Activated naive CD4-positive, alpha-beta T cell treated with anti-CD3 and anti-CD28 coated beads, Interleukin-2, amount 10 ng/mL, durations not matched to agents 7 days and 5 days (primary cell): Measurements from ENCODE around the gene PSMG1.
A peak's percentile ranks its signal among the peaks of the same experiment; 100 is the strongest.
"Not testable (repeated sequence)": the region's sequence is repeated elsewhere in the genome, so short reads cannot be mapped to it uniquely, and the experiment has no call there.

ENCODE experiments used
- CTCF ChIA-PET: fragments of 350-600 bp; sonication (Branson Sonifier 250); formaldehyde crosslinking; loops from one replicate; lab custom pipeline; 2021; ENCODE audit warnings: antibody characterized with exemption; lab: Charles Lee
- DNase-seq: peaks from one replicate; pipeline ENCODE4 v3.0.0-alpha.2; 2020
- H3K27ac Mint-ChIP-seq: one replicate; pipeline ENCODE4 v1.8.0; 2021; ENCODE audit warnings: mild to moderate bottlenecking, moderate library complexity, mixed read lengths
- H3K27me3 Mint-ChIP-seq: one replicate; pipeline ENCODE4 v1.8.0; 2021; ENCODE audit warnings: mild to moderate bottlenecking, mixed read lengths
- H3K36me3 Mint-ChIP-seq: one replicate; pipeline ENCODE4 v1.8.0; 2021; ENCODE audit warnings: mixed read lengths
- H3K4me1 Mint-ChIP-seq: one replicate; pipeline ENCODE4 v1.8.0; 2021; ENCODE audit warnings: mixed read lengths
- H3K4me3 Mint-ChIP-seq: one replicate; pipeline ENCODE4 v1.8.0; 2021; ENCODE audit warnings: mild to moderate bottlenecking, moderate library complexity, mixed read lengths
- H3K9me3 Mint-ChIP-seq: one replicate; pipeline ENCODE4 v1.8.0; 2021; ENCODE audit warnings: mixed read lengths

The PSMG1 gene, protein sequence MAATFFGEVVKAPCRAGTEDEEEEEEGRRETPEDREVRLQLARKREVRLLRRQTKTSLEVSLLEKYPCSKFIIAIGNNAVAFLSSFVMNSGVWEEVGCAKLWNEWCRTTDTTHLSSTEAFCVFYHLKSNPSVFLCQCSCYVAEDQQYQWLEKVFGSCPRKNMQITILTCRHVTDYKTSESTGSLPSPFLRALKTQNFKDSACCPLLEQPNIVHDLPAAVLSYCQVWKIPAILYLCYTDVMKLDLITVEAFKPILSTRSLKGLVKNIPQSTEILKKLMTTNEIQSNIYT

GRCh38 chr21:39183272-39184049, at the start of gene PSMG1:
TSS of gene PSMG1 (minus strand) at chr21:39183451. CDS start at chr21:39183385, 66 bp downstream.
- Mint-ChIP-seq H3K4me3 (peak within 1 kb of the TSS; percentile 98), H3K36me3 (peaks cover 28% of the 10 kb centered on the region), H3K27me3 (no peaks in the 10 kb centered on the region), H3K27ac (peak within 1 kb of the TSS; percentile 97), H3K4me1 (peaks cover 39% of the 10 kb centered on the region), H3K9me3 (no peaks in the 10 kb centered on the region)
- CTCF ChIA-PET: interaction anchor here (0.9 to 1.1 kb wide), 2 partner anchors 10 to 204 kb away, joined by 3 to 4 read pairs; no protein-coding TSS in a partner anchor
- peak; percentile 95 for DNase-seq

DNA sequence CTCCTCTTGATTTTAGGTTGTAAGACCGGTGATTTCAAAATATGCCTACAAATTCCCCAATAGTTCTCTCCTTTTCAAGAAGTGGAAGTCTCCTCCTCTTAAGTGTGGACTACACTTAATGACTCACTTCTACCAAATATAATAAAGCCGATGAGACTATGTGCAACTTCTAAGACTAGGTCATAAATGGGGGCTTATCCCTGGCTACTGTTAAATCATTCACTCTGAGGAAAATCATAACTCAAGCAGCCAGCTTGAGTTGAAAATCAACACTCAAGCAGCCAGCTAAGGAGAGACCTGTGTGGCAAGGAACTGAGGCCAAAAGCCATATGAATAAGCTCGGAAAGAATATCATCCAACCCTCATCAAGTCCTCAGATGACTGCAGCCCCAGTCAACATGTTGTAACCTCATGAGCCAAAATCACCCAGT, 49.6 kb upstream of the PSMG1 start:
- no peak overlapping the region for H3K27ac Mint-ChIP-seq
- no peaks in the 10 kb centered on the region for H3K4me1 Mint-ChIP-seq
- no peak overlapping the region for H3K4me3 Mint-ChIP-seq
- CTCF ChIA-PET: interaction anchor here (0.8 kb wide), 1 partner anchor 18 kb away, joined by 3 read pairs; no protein-coding TSS in a partner anchor
- DNase-seq: no peak
- H3K27me3 Mint-ChIP-seq: no peaks in the 10 kb centered on the region
- peaks cover 44% of the 10 kb centered on the region for H3K36me3 Mint-ChIP-seq
- no peaks in the 10 kb centered on the region for H3K9me3 Mint-ChIP-seq

GRCh38 chr21:39224930-39225329, 41.7 kb upstream of the PSMG1 start:
- no peak for DNase-seq
- Mint-ChIP-seq H3K4me1 (peaks cover 4% of the 10 kb centered on the region), H3K27me3 (no peaks in the 10 kb centered on the region), H3K36me3 (peaks cover 53% of the 10 kb centered on the region), H3K4me3 (no peak overlapping the region), H3K27ac (no peak overlapping the region), H3K9me3 (no peaks in the 10 kb centered on the region)
- CTCF ChIA-PET: no interaction called here

- Mint-ChIP-seq H3K36me3 (peaks cover 55% of the 10 kb centered on the region), H3K4me1 (peaks cover 9% of the 10 kb centered on the region), H3K27ac (no peak overlapping the region), H3K4me3 (no peak overlapping the region), H3K27me3 (no peaks in the 10 kb centered on the region), H3K9me3 (no peaks in the 10 kb centered on the region)
- DNase-seq: no peak
- CTCF ChIA-PET: no interaction called here
These were observed 38.8 kb upstream of the PSMG1 start for GRCh38 chr21:39221997-39222486.

- CTCF ChIA-PET: no interaction called here
- no peak for DNase-seq
- peaks cover 9% of the 10 kb centered on the region for H3K4me1 Mint-ChIP-seq
- H3K36me3 Mint-ChIP-seq: peaks cover 50% of the 10 kb centered on the region
- H3K27me3 Mint-ChIP-seq: no peaks in the 10 kb centered on the region
- no peak overlapping the region for H3K27ac Mint-ChIP-seq
- H3K4me3 Mint-ChIP-seq: no peak overlapping the region
- H3K9me3 Mint-ChIP-seq: no peaks in the 10 kb centered on the region
These were observed 38.2 kb upstream of the PSMG1 start for GRCh38 chr21:39221282-39221996.

GRCh38 chr21:39220875-39221274, 37.6 kb upstream of the PSMG1 start:
- H3K27ac Mint-ChIP-seq, H3K27me3 Mint-ChIP-seq, H3K4me1 Mint-ChIP-seq, DNase-seq, H3K9me3 Mint-ChIP-seq, CTCF ChIA-PET, H3K4me3 Mint-ChIP-seq: not testable (repeated sequence)
- peaks cover 49% of the 10 kb centered on the region for H3K36me3 Mint-ChIP-seq

- no peak overlapping the region for H3K27ac Mint-ChIP-seq
- H3K9me3 Mint-ChIP-seq: no peaks in the 10 kb centered on the region
- H3K4me3 Mint-ChIP-seq: no peak overlapping the region
- no peaks in the 10 kb centered on the region for H3K27me3 Mint-ChIP-seq
- no peak for DNase-seq
- H3K4me1 Mint-ChIP-seq: peaks cover 9% of the 10 kb centered on the region
- peaks cover 51% of the 10 kb centered on the region for H3K36me3 Mint-ChIP-seq
- CTCF ChIA-PET: no interaction called here
These were observed 36.9 kb upstream of the PSMG1 start for GRCh38 chr21:39220150-39220549.

DNA sequence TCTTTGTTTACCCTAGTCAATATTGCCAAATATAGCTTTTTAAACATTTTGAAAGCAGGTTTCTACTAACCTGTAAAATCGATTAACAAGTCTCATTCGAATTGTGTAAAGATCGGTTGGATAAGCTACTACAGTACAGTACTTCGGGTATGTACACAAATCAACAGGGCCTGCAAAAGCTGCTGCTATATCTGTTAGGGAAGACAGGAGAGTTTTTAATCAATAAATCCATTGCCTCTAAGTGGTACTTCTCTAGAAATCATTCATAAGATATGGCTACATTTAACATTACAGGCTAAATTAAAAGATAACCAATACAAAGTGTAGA, 34.8 kb upstream of the PSMG1 start:
- H3K9me3 Mint-ChIP-seq: no peaks in the 10 kb centered on the region
- H3K36me3 Mint-ChIP-seq: peaks cover 45% of the 10 kb centered on the region
- H3K27me3 Mint-ChIP-seq: no peaks in the 10 kb centered on the region
- H3K4me1 Mint-ChIP-seq: peaks cover 9% of the 10 kb centered on the region
- no peak overlapping the region for H3K27ac Mint-ChIP-seq
- DNase-seq: no peak
- CTCF ChIA-PET: no interaction called here
- no peak overlapping the region for H3K4me3 Mint-ChIP-seq

GRCh38 chr21:39217356-39218081, 34.3 kb upstream of the PSMG1 start:
- no peak overlapping the region for H3K4me3 Mint-ChIP-seq
- DNase-seq: no peak
- H3K36me3 Mint-ChIP-seq: peaks cover 45% of the 10 kb centered on the region
- no peak overlapping the region for H3K27ac Mint-ChIP-seq
- no peaks in the 10 kb centered on the region for H3K27me3 Mint-ChIP-seq
- CTCF ChIA-PET: no interaction called here
- peaks cover 9% of the 10 kb centered on the region for H3K4me1 Mint-ChIP-seq
- no peaks in the 10 kb centered on the region for H3K9me3 Mint-ChIP-seq

GRCh38 chr21:39216290-39216689, 33.0 kb upstream of the PSMG1 start:
- H3K27me3 Mint-ChIP-seq: no peaks in the 10 kb centered on the region
- DNase-seq: no peak
- CTCF ChIA-PET: no interaction called here
- H3K27ac Mint-ChIP-seq: no peak overlapping the region
- H3K4me1 Mint-ChIP-seq: peaks cover 9% of the 10 kb centered on the region
- no peak overlapping the region for H3K4me3 Mint-ChIP-seq
- H3K9me3 Mint-ChIP-seq: no peaks in the 10 kb centered on the region
- H3K36me3 Mint-ChIP-seq: peaks cover 41% of the 10 kb centered on the region

DNA sequence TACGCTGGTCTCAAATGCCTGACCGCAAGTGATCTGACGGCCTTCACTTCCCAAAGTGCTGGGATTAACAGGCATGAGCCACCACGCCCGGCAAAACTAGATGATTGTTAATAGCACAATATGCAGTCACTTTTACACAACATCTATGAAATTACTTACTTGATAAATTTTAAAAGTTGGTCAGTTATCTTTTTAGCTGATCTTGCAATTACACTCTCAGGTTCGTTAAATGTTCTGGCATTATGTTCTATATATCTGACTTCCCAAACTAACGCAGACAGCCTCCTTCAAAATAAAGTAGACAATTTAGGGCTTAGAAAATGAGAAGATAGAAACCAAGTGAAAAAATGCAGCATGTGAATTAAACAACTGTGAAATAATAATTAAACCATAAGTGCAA, 31.8 kb upstream of the PSMG1 start:
- H3K9me3 Mint-ChIP-seq: no peaks in the 10 kb centered on the region
- H3K27ac Mint-ChIP-seq: no peak overlapping the region
- peaks cover 6% of the 10 kb centered on the region for H3K4me1 Mint-ChIP-seq
- CTCF ChIA-PET: no interaction called here
- DNase-seq: no peak
- H3K27me3 Mint-ChIP-seq: no peaks in the 10 kb centered on the region
- H3K36me3 Mint-ChIP-seq: peaks cover 48% of the 10 kb centered on the region
- no peak overlapping the region for H3K4me3 Mint-ChIP-seq

DNA sequence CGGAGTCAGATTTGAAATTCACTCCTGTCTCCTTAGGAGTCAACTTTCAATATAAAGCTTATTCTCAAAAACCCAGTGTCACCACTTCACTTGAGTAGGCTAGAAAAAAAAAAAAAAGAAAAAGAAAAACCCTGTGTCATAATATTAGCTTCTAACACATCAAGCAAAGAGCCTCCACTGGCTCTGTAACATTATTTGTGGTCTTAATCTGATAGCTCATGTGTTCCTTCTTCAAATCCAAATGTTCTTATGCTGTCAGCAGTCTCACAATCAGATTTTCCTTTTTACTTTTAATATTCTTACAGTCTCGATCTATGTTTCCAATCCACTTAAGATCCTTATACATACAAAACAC, 26.1 kb upstream of the PSMG1 start:
- H3K9me3 Mint-ChIP-seq: no peaks in the 10 kb centered on the region
- no peaks in the 10 kb centered on the region for H3K27me3 Mint-ChIP-seq
- peaks cover 52% of the 10 kb centered on the region for H3K36me3 Mint-ChIP-seq
- H3K27ac Mint-ChIP-seq: no peak overlapping the region
- CTCF ChIA-PET: no interaction called here
- H3K4me3 Mint-ChIP-seq: no peak overlapping the region
- DNase-seq: no peak
- peaks cover 4% of the 10 kb centered on the region for H3K4me1 Mint-ChIP-seq

GRCh38 chr21:39208624-39209333, 25.5 kb upstream of the PSMG1 start:
- CTCF ChIA-PET: no interaction called here
- H3K4me1 Mint-ChIP-seq: peaks cover 4% of the 10 kb centered on the region
- no peak for DNase-seq

More at GRCh38 chr21:39208624-39209333, 25.5 kb upstream of the PSMG1 start:
- no peaks in the 10 kb centered on the region for H3K27me3 Mint-ChIP-seq
- no peak overlapping the region for H3K4me3 Mint-ChIP-seq
- peaks cover 50% of the 10 kb centered on the region for H3K36me3 Mint-ChIP-seq
- H3K9me3 Mint-ChIP-seq: no peaks in the 10 kb centered on the region
- no peak overlapping the region for H3K27ac Mint-ChIP-seq
